MM.1S (cell line): ENCODE data around the gene HOXB3.

ENCODE experiments used
- DNase-seq: peaks from one replicate; pipeline ENCODE4 v3.0.0-alpha.2; 2015
- H2AFZ ChIP-seq: fragments of 300-600 bp; sonication (generic); 2 replicates; pipeline ENCODE4 v1.6.0; 2016; ENCODE audit warnings: antibody characterized with exemption, low read length
- H3F3A ChIP-seq: fragments of 300-600 bp; sonication (generic); 2 replicates; pipeline ENCODE4 v1.6.1; 2016; ENCODE audit warnings: mild to moderate bottlenecking, antibody characterized with exemption, low read length, moderate library complexity, mixed read lengths; ENCODE audit not compliant: insufficient read depth
- H3K27ac ChIP-seq: fragments of 300-600 bp; sonication (generic); 2 replicates; pipeline ENCODE4 v1.5.1; 2016; ENCODE audit warnings: mild to moderate bottlenecking, low read length
- H3K27me3 ChIP-seq: fragments of 300-600 bp; sonication (generic); replicated peaks from 2 replicates; pipeline ENCODE4 v1.6.0; 2016; ENCODE audit warnings: low read length; ENCODE audit not compliant: insufficient read depth
- H3K36me3 ChIP-seq: fragments of 300-600 bp; sonication (generic); replicated peaks from 2 replicates; pipeline ENCODE4 v1.6.1; 2016; ENCODE audit warnings: mild to moderate bottlenecking, low read length, mixed read lengths; ENCODE audit not compliant: insufficient read depth
- H3K4me1 ChIP-seq: fragments of 300-600 bp; sonication (generic); 2 replicates; pipeline ENCODE4 v1.6.1; 2016; ENCODE audit warnings: low read length, mixed read lengths
- H3K4me2 ChIP-seq: fragments of 300-600 bp; sonication (generic); 2 replicates; pipeline ENCODE4 v1.6.0; 2016; ENCODE audit warnings: low read depth, low read length
- H3K4me3 ChIP-seq: fragments of 300-600 bp; sonication (generic); 2 replicates; pipeline ENCODE4 v1.5.1; 2016; ENCODE audit warnings: low read length, mixed read lengths
- H3K79me2 ChIP-seq: fragments of 300-600 bp; sonication (generic); 2 replicates; pipeline ENCODE4 v1.6.1; 2016; ENCODE audit warnings: mixed run types, low read length, mixed read lengths
- H3K9ac ChIP-seq: fragments of 300-600 bp; sonication (generic); 2 replicates; pipeline ENCODE4 v1.6.1; 2016; ENCODE audit warnings: low read length, mixed read lengths
- H3K9me2 ChIP-seq: fragments of 300-600 bp; sonication (generic); replicated peaks from 2 replicates; pipeline ENCODE4 v1.6.1; 2016; ENCODE audit warnings: mild to moderate bottlenecking, low read length, mixed read lengths; ENCODE audit not compliant: insufficient read depth
- H3K9me3 ChIP-seq: fragments of 300-600 bp; sonication (generic); replicated peaks from 2 replicates; pipeline ENCODE4 v1.6.1; 2016; ENCODE audit warnings: mild to moderate bottlenecking, low read length, mixed read lengths; ENCODE audit not compliant: insufficient read depth
- H4K20me1 ChIP-seq: fragments of 300-600 bp; sonication (generic); 2 replicates; pipeline ENCODE4 v1.6.1; 2016; ENCODE audit warnings: mild to moderate bottlenecking, low read length, moderate library complexity, mixed read lengths; ENCODE audit not compliant: insufficient read depth
- CTCF ChIP-seq: fragments of 300-600 bp; sonication (generic); IDR thresholded peaks from 2 replicates; pipeline ENCODE4 v1.5.1; 2016; ENCODE audit warnings: antibody characterized with exemption, low read length, mixed read lengths
- EZH2 ChIP-seq: fragments of 300-600 bp; sonication (generic); optimal IDR thresholded peaks from 2 replicates; pipeline ENCODE3; 2017; ENCODE audit warnings: low read depth, mild to moderate bottlenecking, antibody characterized with exemption, low read length, mixed read lengths
- EZH2phosphoT487 ChIP-seq: fragments of 300-600 bp; sonication (generic); IDR thresholded peaks from 2 replicates; pipeline ENCODE4 v1.6.1; 2018; ENCODE audit warnings: antibody characterized with exemption, low read length

HOXB3 gene

GRCh38 chr17:48574505-48575065 lies 15.5 kb downstream of the HOXB3 start:
- H3K4me3 ChIP-seq = no peak overlapping the region
- no peaks in the 10 kb centered on the region for H4K20me1 ChIP-seq
- no peaks in the 10 kb centered on the region for H3K27me3 ChIP-seq
- H3K4me2 ChIP-seq = no peak overlapping the region
- no peaks in the 10 kb centered on the region for H3F3A ChIP-seq
- H2AFZ ChIP-seq = no peak overlapping the region
- TF ChIP-seq EZH2 (no peak), CTCF (no peak), EZH2phosphoT487 (no peak)
- peaks cover 12% of the 10 kb centered on the region for H3K79me2 ChIP-seq
- H3K9me3 ChIP-seq = no peaks in the 10 kb centered on the region
- no peak overlapping the region for H3K9ac ChIP-seq
- no peak for DNase-seq
- no peaks in the 10 kb centered on the region for H3K36me3 ChIP-seq
- no peaks in the 10 kb centered on the region for H3K9me2 ChIP-seq
- peaks cover 8% of the 10 kb centered on the region for H3K4me1 ChIP-seq
- H3K27ac ChIP-seq = no peak overlapping the region

- H3K4me1 ChIP-seq = peaks cover 8% of the 10 kb centered on the region
- DNase-seq = no peak
- H3K9me3 ChIP-seq = no peaks in the 10 kb centered on the region
- TF ChIP-seq EZH2 (no peak), CTCF (no peak), EZH2phosphoT487 (no peak)
- no peak overlapping the region for H3K4me3 ChIP-seq
- no peak overlapping the region for H2AFZ ChIP-seq
- no peaks in the 10 kb centered on the region for H3K27me3 ChIP-seq
- H4K20me1 ChIP-seq = no peaks in the 10 kb centered on the region
- H3F3A ChIP-seq = no peaks in the 10 kb centered on the region
- H3K9ac ChIP-seq = no peak overlapping the region
- no peak overlapping the region for H3K27ac ChIP-seq
- H3K79me2 ChIP-seq = peaks cover 6% of the 10 kb centered on the region
- H3K9me2 ChIP-seq = no peaks in the 10 kb centered on the region
- H3K4me2 ChIP-seq = no peak overlapping the region
- no peaks in the 10 kb centered on the region for H3K36me3 ChIP-seq
These were observed 18.1 kb downstream of the HOXB3 start for GRCh38 chr17:48571826-48572417.

GRCh38 chr17:48571024-48571818 lies 18.8 kb downstream of the HOXB3 start:
- H4K20me1 ChIP-seq = no peaks in the 10 kb centered on the region

More at GRCh38 chr17:48571024-48571818, 18.8 kb downstream of the HOXB3 start:
- no peak overlapping the region for H3K4me2 ChIP-seq
- no peaks in the 10 kb centered on the region for H3F3A ChIP-seq
- no peaks in the 10 kb centered on the region for H3K9me2 ChIP-seq
- no peak overlapping the region for H2AFZ ChIP-seq
- no peak overlapping the region for H3K27ac ChIP-seq
- TF ChIP-seq CTCF = no peak
- no peak for TF ChIP-seq EZH2
- TF ChIP-seq EZH2phosphoT487 = no peak
- no peaks in the 10 kb centered on the region for H3K9me3 ChIP-seq
- no peak for DNase-seq
- H3K27me3 ChIP-seq = no peaks in the 10 kb centered on the region
- no peaks in the 10 kb centered on the region for H3K36me3 ChIP-seq
- H3K79me2 ChIP-seq = 0 out of 2 replicates have a peak, but pooled peaks cover 3% of the 10 kb centered on the region
- no peak overlapping the region for H3K4me3 ChIP-seq
- H3K9ac ChIP-seq = no peak overlapping the region
- H3K4me1 ChIP-seq = peaks cover 6% of the 10 kb centered on the region
